Esophagus muscularis mucosa (tissue), 4 donors: ENCODE results near the gene GLI3. TPM values are rescaled to one million over a fixed set of nuclear protein-coding genes. Genes with fewer than 3 reads are reported as not detected.

Experiments used
- DNase-seq: peaks from one replicate; pipeline ENCODE4 v3.0.0-alpha.2; 2017; ENCODE audit errors: extremely low spot score
- H3K27ac ChIP-seq, 4 donors: fragments of 200-600 bp; sonication (generic); replicated peaks in 1 of 4; 1 replicate in 3 of 4; 2 replicates in 1 of 4; pipeline ENCODE4 v1.5.1; 2016 to 2019; ENCODE audit warnings: mild to moderate bottlenecking in 1 of 4
- H3K27me3 ChIP-seq, 4 donors: fragments of 200-600 bp; sonication (generic); one replicate each; pipeline versions ENCODE4 v1.5.1 to v1.6.0; 2016 to 2019
- H3K36me3 ChIP-seq, 4 donors: fragments of 200-600 bp; sonication (generic); one replicate each; pipeline ENCODE4 v1.5.1; 2016 to 2019
- H3K4me1 ChIP-seq, 4 donors: fragments of 200-600 bp; sonication (generic); one replicate each; pipeline ENCODE4 v1.5.1; 2016 to 2019
- H3K4me3 ChIP-seq, 4 donors: fragments of 200-600 bp; sonication (generic); 1 replicate in 2 of 4; 2 replicates in 2 of 4; pipeline ENCODE4 v1.5.1; 2016 to 2019; ENCODE audit warnings: mild to moderate bottlenecking in 4 of 4, moderate library complexity in 1 of 4
- H3K9me3 ChIP-seq, 4 donors: fragments of 200-600 bp; sonication (generic); 1 replicate in 3 of 4; 2 replicates in 1 of 4; pipeline ENCODE4 v1.5.1; 2016 to 2019
- CTCF ChIP-seq, 3 experiments: fragments of 200-600 bp in 2 of 3; fragments of 450-650 bp in 1 of 3; sonication (generic) in 2 of 3; IDR thresholded peaks; one replicate each; pipeline ENCODE4 v1.5.1; 2017 to 2019; ENCODE audit warnings: antibody characterized with exemption in 3 of 3, mild to moderate bottlenecking in 2 of 3, moderate library complexity in 1 of 3
- EP300 ChIP-seq: sonication (generic); formaldehyde crosslinking; IDR thresholded peaks from one replicate; pipeline ENCODE4 v1.6.1; 2017; ENCODE audit warnings: antibody characterized with exemption
- POLR2A ChIP-seq: fragments of 450-650 bp; IDR thresholded peaks from one replicate; pipeline ENCODE4 v1.6.1; 2017; ENCODE audit warnings: antibody characterized with exemption, moderate library complexity, mild to moderate bottlenecking, low read depth
- POLR2AphosphoS5 ChIP-seq, 2 donors: sonication (generic); formaldehyde crosslinking; IDR thresholded peaks; one replicate each; pipeline ENCODE4 v1.6.1; 2017; ENCODE audit warnings: antibody characterized with exemption in 2 of 2
- WGBS: methylation state at CpG from one replicate; pipeline ENCODE4 v1.1.5; 2018; 5-methylcytosine and 5-hydroxymethylcytosine counted together
- intact Hi-C: fragments of 100-400 bp; cut with DNase I; formaldehyde crosslinking; loops from one replicate; pipeline ENCODE4 v1.15.1; 2023
- total RNA-seq, 4 donors: library from RNA; depleted of rRNA; stranded (reverse); fragments of >200 nt; gene quantifications; one replicate each; pipeline versions ENCODE4 v1.1.0 to v1.2.1, GENCODE V29; 2016

The GLI3 gene
- total RNA-seq, 4 donors from 2014 or later: 11.7 to 17.8 (median 13.3) TPM

- no peaks in the 10 kb centered on the region for H3K36me3 ChIP-seq
- peaks cover 10 to 54% (median 47%) of the 10 kb centered on the region in 4 donors for H3K4me1 ChIP-seq
- H3K4me3 ChIP-seq: peak overlapping the region; percentile 2 to 36 (median 24)
- no peaks in the 10 kb centered on the region for H3K27me3 ChIP-seq
- no peaks in the 10 kb centered on the region for H3K9me3 ChIP-seq
- TF ChIP-seq POLR2A (no peak), POLR2AphosphoS5 (IDR thresholded peaks at IDR 0.05) (peak in 1 of 2 donors; percentile 24), CTCF (IDR thresholded peaks at IDR 0.05) (no peak), EP300 (no peak)
- no peak for DNase-seq
- 19% methylated on average over 7 of the region's 7 CpGs for WGBS
- intact Hi-C loops: no loop called here
- peak overlapping the region in 2 of 4 donors; percentile 5 to 35 for H3K27ac ChIP-seq
Observed at GRCh38 chr7:42151309-42151708, 85.7 kb downstream of the GLI3 start.

- Histone ChIP-seq H3K27me3 (no peaks in the 10 kb centered on the region), H3K36me3 (no peaks in the 10 kb centered on the region), H3K27ac (no peak overlapping the region), H3K4me1 (peaks cover 0 to 29% (median 24%) of the 10 kb centered on the region in 4 donors), H3K9me3 (no peaks in the 10 kb centered on the region), H3K4me3 (no peak overlapping the region)
- TF ChIP-seq POLR2A: no peak
- TF ChIP-seq EP300: no peak
- TF ChIP-seq POLR2AphosphoS5 (IDR thresholded peaks at IDR 0.05): no peak
- no peak for TF ChIP-seq CTCF (IDR thresholded peaks at IDR 0.05)
- intact Hi-C loops: no loop called here
- no peak for DNase-seq
Observed at GRCh38 chr7:42145539-42145938, 91.5 kb downstream of the GLI3 start.

DNA sequence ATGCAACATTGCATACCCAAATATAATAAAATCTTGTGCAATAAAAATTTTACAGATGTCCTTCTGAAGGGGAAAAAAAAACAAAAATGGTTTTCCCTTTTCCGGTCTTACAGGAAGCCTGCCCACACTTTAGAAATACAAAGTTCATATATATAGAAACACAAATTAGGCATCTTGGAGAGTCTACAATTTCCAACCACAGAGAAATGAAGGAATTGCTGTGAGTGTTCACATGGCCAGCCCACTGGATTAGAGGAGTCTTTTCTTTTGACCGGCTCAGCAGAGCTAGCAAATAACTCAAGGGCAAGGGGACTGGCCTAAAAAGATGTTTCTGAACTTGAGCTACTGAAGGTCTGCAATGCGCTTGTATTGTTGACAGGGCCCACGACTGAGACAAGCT, 92.4 kb downstream of the GLI3 start:
- 61% methylated on average over 4 of the region's 4 CpGs for WGBS
- intact Hi-C loops: no loop called here

GRCh38 chr7:42143711-42144600, 93.1 kb downstream of the GLI3 start:
- Histone ChIP-seq H3K27ac (no peak overlapping the region), H3K27me3 (no peaks in the 10 kb centered on the region), H3K9me3 (no peaks in the 10 kb centered on the region), H3K4me3 (no peak overlapping the region), H3K36me3 (no peaks in the 10 kb centered on the region), H3K4me1 (peaks cover 0 to 34% (median 26%) of the 10 kb centered on the region in 4 donors)
- no peak for DNase-seq
- WGBS: 59% methylated on average over 14 of the region's 14 CpGs
- intact Hi-C loops: no loop called here
- TF ChIP-seq POLR2AphosphoS5 (IDR thresholded peaks at IDR 0.05) (no peak), EP300 (no peak), POLR2A (no peak), CTCF (IDR thresholded peaks at IDR 0.05) (no peak)

More for the DNA sequence above, 92.4 kb downstream of the GLI3 start:
- Histone ChIP-seq H3K36me3 (no peaks in the 10 kb centered on the region), H3K27ac (no peak overlapping the region), H3K4me3 (no peak overlapping the region), H3K4me1 (peaks cover 0 to 29% (median 24%) of the 10 kb centered on the region in 4 donors), H3K27me3 (no peaks in the 10 kb centered on the region), H3K9me3 (no peaks in the 10 kb centered on the region)
- TF ChIP-seq CTCF (IDR thresholded peaks at IDR 0.05): no peak
- no peak for TF ChIP-seq POLR2A
- no peak for TF ChIP-seq EP300
- no peak for TF ChIP-seq POLR2AphosphoS5 (IDR thresholded peaks at IDR 0.05)
- DNase-seq: no peak
